ENCODE measurements around the gene GFRA3.

DNA sequence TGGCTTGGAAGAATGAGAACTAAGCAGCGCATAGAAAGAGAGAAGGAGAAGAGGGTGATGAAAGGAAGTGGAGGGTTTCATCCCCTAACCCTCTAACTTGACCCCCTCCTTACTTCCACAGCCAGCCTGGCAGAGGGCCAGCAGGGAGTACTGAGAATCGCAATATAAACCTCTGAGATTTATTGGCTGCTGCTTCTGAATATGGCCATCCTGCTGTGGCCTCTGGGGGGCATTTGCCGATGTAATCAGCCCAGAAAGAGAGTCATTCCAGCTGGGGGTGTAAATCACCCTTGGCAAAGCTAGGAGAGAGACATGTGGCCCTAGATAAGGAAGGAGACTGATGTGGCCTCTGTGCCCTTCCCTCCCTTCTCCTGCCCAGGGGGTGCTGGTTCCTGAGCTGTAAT is 960 bp upstream of the GFRA3 start:
- TF ChIP-seq, protein P1, sequence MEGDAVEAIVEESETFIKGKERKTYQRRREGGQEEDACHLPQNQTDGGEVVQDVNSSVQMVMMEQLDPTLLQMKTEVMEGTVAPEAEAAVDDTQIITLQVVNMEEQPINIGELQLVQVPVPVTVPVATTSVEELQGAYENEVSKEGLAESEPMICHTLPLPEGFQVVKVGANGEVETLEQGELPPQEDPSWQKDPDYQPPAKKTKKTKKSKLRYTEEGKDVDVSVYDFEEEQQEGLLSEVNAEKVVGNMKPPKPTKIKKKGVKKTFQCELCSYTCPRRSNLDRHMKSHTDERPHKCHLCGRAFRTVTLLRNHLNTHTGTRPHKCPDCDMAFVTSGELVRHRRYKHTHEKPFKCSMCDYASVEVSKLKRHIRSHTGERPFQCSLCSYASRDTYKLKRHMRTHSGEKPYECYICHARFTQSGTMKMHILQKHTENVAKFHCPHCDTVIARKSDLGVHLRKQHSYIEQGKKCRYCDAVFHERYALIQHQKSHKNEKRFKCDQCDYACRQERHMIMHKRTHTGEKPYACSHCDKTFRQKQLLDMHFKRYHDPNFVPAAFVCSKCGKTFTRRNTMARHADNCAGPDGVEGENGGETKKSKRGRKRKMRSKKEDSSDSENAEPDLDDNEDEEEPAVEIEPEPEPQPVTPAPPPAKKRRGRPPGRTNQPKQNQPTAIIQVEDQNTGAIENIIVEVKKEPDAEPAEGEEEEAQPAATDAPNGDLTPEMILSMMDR (IDR thresholded peaks at IDR 0.05), result no peak
- no peak for TF ChIP-seq POLR2A (IDR thresholded peaks at IDR 0.05)
- no peak for TF ChIP-seq POLR2AphosphoS5 (IDR thresholded peaks at IDR 0.05; ENCODE audit: insufficient read depth in 1 of 2, low read depth in 1 of 2)

Data from vagina (tissue), 2 donors.